Measurements from ENCODE around the gene NANOG. TPM values are rescaled to one million over a fixed set of nuclear protein-coding genes. Genes with fewer than 3 reads are reported as not detected.
"Not testable (repeated sequence)": the region's sequence is repeated elsewhere in the genome, so short reads cannot be mapped to it uniquely, and the experiment has no call there.

NANOG gene
- total and polyA plus RNA-seq, 2 donors from 2014 or later: 0.16 TPM; not detected in 1

DNA sequence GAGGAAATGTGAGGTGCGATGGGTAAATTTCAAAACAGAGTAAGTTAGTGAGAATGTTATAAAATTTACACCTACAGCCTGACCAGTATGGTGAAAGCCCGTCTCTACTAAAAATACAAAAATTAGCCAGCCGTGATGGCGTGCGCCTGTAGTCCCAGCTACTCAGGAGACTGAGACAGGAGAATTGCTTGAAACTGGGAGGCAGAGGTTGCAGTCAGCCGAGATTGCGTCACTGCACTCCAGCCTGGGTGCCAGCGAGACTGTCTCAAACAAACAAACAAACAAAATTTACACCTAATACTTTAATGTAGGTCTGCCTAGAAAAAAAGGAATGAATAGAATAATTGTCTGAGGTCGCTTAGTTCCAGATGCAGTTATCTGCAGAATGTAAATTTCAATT, 45.9 kb downstream of the NANOG start:
- Histone ChIP-seq H3K4me1 (ENCODE audit: control insufficient read depth in 2 of 3, insufficient read depth in 2 of 3, low read depth in 1 of 3, low read length in 3 of 3) (no peaks in the 10 kb centered on the region), H3K9ac (ENCODE audit: low read length in 3 of 3) (no peak overlapping the region), H3K27ac (ENCODE audit: low read depth in 2 of 2, low read length in 2 of 2) (no peak overlapping the region), H3K9me3 (ENCODE audit: control insufficient read depth in 2 of 3, insufficient read depth in 1 of 3, low read length in 3 of 3) (no peaks in the 10 kb centered on the region), H3K36me3 (ENCODE audit: control insufficient read depth in 2 of 3, insufficient read depth in 3 of 3, low read length in 3 of 3) (no peaks in the 10 kb centered on the region), H3K4me3 (ENCODE audit: low read length in 3 of 3) (no peak overlapping the region), H3K27me3 (ENCODE audit: control insufficient read depth, insufficient read depth, low read length) (no peaks in the 10 kb centered on the region)
- intact Hi-C loops (cut with DNase I): no loop called here
- FAIRE-seq (no peak), DNase-seq (no peak)
- TF ChIP-seq, protein P1, sequence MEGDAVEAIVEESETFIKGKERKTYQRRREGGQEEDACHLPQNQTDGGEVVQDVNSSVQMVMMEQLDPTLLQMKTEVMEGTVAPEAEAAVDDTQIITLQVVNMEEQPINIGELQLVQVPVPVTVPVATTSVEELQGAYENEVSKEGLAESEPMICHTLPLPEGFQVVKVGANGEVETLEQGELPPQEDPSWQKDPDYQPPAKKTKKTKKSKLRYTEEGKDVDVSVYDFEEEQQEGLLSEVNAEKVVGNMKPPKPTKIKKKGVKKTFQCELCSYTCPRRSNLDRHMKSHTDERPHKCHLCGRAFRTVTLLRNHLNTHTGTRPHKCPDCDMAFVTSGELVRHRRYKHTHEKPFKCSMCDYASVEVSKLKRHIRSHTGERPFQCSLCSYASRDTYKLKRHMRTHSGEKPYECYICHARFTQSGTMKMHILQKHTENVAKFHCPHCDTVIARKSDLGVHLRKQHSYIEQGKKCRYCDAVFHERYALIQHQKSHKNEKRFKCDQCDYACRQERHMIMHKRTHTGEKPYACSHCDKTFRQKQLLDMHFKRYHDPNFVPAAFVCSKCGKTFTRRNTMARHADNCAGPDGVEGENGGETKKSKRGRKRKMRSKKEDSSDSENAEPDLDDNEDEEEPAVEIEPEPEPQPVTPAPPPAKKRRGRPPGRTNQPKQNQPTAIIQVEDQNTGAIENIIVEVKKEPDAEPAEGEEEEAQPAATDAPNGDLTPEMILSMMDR (IDR thresholded peaks at IDR 0.05; ENCODE audit: borderline replicate concordance, extremely low read depth, insufficient read depth): no peak

DNA sequence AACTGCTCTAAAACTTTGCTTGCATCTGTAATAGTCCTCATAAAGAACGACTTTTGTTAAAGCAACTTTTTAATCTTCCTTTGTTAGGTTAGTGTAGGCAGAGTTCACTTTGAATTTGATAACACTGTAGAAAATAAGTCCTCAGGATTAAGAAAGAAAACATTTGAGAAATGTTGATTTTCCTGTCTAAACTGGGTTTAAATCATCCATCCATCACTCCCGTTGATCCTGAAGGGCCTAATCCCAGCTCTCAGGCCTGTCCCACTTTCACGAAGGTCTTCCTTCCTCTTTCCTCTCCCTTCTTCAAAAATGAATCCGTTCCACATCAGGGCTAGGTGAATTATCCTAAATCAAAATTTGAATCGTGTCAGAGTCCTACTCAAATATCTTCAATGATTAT, 46.6 kb downstream of the NANOG start:
- H3K4me3 ChIP-seq (ENCODE audit: low read length in 3 of 3): no peak overlapping the region
- no peak for FAIRE-seq
- intact Hi-C loops (cut with DNase I): no loop called here
- DNase-seq: no peak
- TF ChIP-seq, protein P1 (IDR thresholded peaks at IDR 0.05; ENCODE audit: borderline replicate concordance, extremely low read depth, insufficient read depth): no peak
- H3K27ac ChIP-seq (ENCODE audit: low read depth in 2 of 2, low read length in 2 of 2): no peak overlapping the region
- no peaks in the 10 kb centered on the region for H3K9me3 ChIP-seq (ENCODE audit: control insufficient read depth in 2 of 3, insufficient read depth in 1 of 3, low read length in 3 of 3)
- H3K27me3 ChIP-seq (ENCODE audit: control insufficient read depth, insufficient read depth, low read length): no peaks in the 10 kb centered on the region
- H3K4me1 ChIP-seq (ENCODE audit: control insufficient read depth in 2 of 3, insufficient read depth in 2 of 3, low read depth in 1 of 3, low read length in 3 of 3): no peaks in the 10 kb centered on the region
- H3K36me3 ChIP-seq (ENCODE audit: control insufficient read depth in 2 of 3, insufficient read depth in 3 of 3, low read length in 3 of 3): no peaks in the 10 kb centered on the region
- H3K9ac ChIP-seq (ENCODE audit: low read length in 3 of 3): no peak overlapping the region

DNA sequence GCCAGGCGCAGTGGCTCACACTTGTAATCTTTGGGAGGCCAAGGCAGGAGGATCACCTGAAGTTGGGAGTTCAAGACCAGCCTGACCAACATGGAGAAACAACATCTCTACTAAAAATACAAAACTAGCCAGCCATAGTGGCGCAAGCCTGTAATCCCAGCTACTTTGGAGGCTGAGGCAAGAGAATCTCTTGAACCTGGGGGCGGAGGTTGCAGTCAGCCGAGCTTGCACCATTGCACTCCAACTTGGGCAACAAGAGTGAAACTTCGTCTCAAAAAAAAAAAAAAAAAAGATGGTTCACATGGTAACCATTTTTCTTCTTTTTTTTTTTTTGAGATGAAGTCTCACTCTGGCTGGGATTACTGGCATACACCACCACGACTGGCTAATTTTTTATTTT, 48.2 kb downstream of the NANOG start:
- Histone ChIP-seq H3K27me3 (ENCODE audit: control insufficient read depth, insufficient read depth, low read length) (no peaks in the 10 kb centered on the region), H3K9ac (ENCODE audit: low read length in 3 of 3) (no peak overlapping the region), H3K27ac (ENCODE audit: low read depth in 2 of 2, low read length in 2 of 2) (no peak overlapping the region), H3K4me1 (ENCODE audit: control insufficient read depth in 2 of 3, insufficient read depth in 2 of 3, low read depth in 1 of 3, low read length in 3 of 3) (no peaks in the 10 kb centered on the region), H3K4me3 (ENCODE audit: low read length in 3 of 3) (no peak overlapping the region), H3K36me3 (ENCODE audit: control insufficient read depth in 2 of 3, insufficient read depth in 3 of 3, low read length in 3 of 3) (no peaks in the 10 kb centered on the region), H3K9me3 (ENCODE audit: control insufficient read depth in 2 of 3, insufficient read depth in 1 of 3, low read length in 3 of 3) (no peaks in the 10 kb centered on the region)
- DNase-seq (no peak), FAIRE-seq (no peak)
- intact Hi-C loops (cut with DNase I): no loop called here
- TF ChIP-seq, protein P1 (IDR thresholded peaks at IDR 0.05; ENCODE audit: borderline replicate concordance, extremely low read depth, insufficient read depth): no peak

DNA sequence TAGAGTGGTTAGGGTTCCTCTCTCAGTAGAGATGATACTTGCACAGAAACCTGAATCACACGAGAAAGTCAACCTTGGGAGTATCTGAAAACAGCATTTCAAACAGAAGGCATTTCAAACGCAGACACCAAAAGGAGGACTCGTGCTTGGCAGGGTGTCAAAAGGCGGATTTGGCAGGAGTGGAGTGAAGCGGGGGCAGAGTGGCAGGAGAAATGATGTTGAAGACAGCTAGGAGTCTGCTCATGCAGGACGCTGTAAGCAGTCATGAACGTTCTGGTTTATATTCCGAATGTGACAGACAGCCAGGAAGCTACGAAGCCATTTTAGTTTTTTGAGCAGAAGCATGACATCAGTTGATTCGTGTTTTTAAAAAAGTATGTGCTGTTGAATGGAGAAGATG, 50.0 kb downstream of the NANOG start:
- H3K27ac ChIP-seq (ENCODE audit: low read depth in 2 of 2, low read length in 2 of 2); intact Hi-C loops (cut with DNase I): not testable (repeated sequence)

GRCh38 chr12:7839848-7840247, 50.6 kb downstream of the NANOG start:
- H3K9ac ChIP-seq (ENCODE audit: low read length in 3 of 3); H3K27me3 ChIP-seq (ENCODE audit: control insufficient read depth, insufficient read depth, low read length); DNase-seq; H3K9me3 ChIP-seq (ENCODE audit: control insufficient read depth in 2 of 3, insufficient read depth in 1 of 3, low read length in 3 of 3); H3K27ac ChIP-seq (ENCODE audit: low read depth in 2 of 2, low read length in 2 of 2); FAIRE-seq; H3K4me1 ChIP-seq (ENCODE audit: control insufficient read depth in 2 of 3, insufficient read depth in 2 of 3, low read depth in 1 of 3, low read length in 3 of 3); H3K4me3 ChIP-seq (ENCODE audit: low read length in 3 of 3); intact Hi-C loops (cut with DNase I); H3K36me3 ChIP-seq (ENCODE audit: control insufficient read depth in 2 of 3, insufficient read depth in 3 of 3, low read length in 3 of 3): not testable (repeated sequence)

More for the DNA sequence above, 50.0 kb downstream of the NANOG start:
- not testable (repeated sequence) for H3K4me3 ChIP-seq (ENCODE audit: low read length in 3 of 3); H3K9ac ChIP-seq (ENCODE audit: low read length in 3 of 3); DNase-seq; H3K4me1 ChIP-seq (ENCODE audit: control insufficient read depth in 2 of 3, insufficient read depth in 2 of 3, low read depth in 1 of 3, low read length in 3 of 3); H3K27me3 ChIP-seq (ENCODE audit: control insufficient read depth, insufficient read depth, low read length); FAIRE-seq; H3K36me3 ChIP-seq (ENCODE audit: control insufficient read depth in 2 of 3, insufficient read depth in 3 of 3, low read length in 3 of 3); H3K9me3 ChIP-seq (ENCODE audit: control insufficient read depth in 2 of 3, insufficient read depth in 1 of 3, low read length in 3 of 3)

GRCh38 chr12:7842444-7842843, 53.2 kb downstream of the NANOG start:
- H3K27me3 ChIP-seq (ENCODE audit: control insufficient read depth, insufficient read depth, low read length); H3K36me3 ChIP-seq (ENCODE audit: control insufficient read depth in 2 of 3, insufficient read depth in 3 of 3, low read length in 3 of 3); H3K27ac ChIP-seq (ENCODE audit: low read depth in 2 of 2, low read length in 2 of 2); FAIRE-seq; H3K4me3 ChIP-seq (ENCODE audit: low read length in 3 of 3); H3K9ac ChIP-seq (ENCODE audit: low read length in 3 of 3); DNase-seq; H3K4me1 ChIP-seq (ENCODE audit: control insufficient read depth in 2 of 3, insufficient read depth in 2 of 3, low read depth in 1 of 3, low read length in 3 of 3); H3K9me3 ChIP-seq (ENCODE audit: control insufficient read depth in 2 of 3, insufficient read depth in 1 of 3, low read length in 3 of 3); intact Hi-C loops (cut with DNase I): not testable (repeated sequence)
